H1 (cell line): ENCODE measurements around the gene PYGB. TPM values are rescaled to one million over a fixed set of nuclear protein-coding genes. Genes with fewer than 3 reads are reported as not detected.

Experiments used
- CTCF ChIA-PET: fragments of 300-600 bp; sonication (Branson Sonifier 250); formaldehyde crosslinking; loops from one replicate; lab custom pipeline; 2021; ENCODE audit not compliant: partially characterized antibody; lab: Charles Lee
- POLR2A ChIA-PET: fragments of 300-600 bp; sonication (Branson Sonifier 250); formaldehyde crosslinking; loops from one replicate; lab custom pipeline; 2021; ENCODE audit warnings: inconsistent platforms; ENCODE audit not compliant: partially characterized antibody; lab: Charles Lee
- DNase-seq, 2 experiments: peaks; one replicate each; pipeline versions ENCODE4 v3.0.0 to v3.0.0-alpha.2; 2010 to 2022; ENCODE audit warnings: low spot score in 2 of 2, low read depth in 1 of 2, mixed read lengths in 1 of 2
- FAIRE-seq: peaks from 2 replicates; lab custom pipeline; 2011; peaks lifted over from hg19 to GRCh38; lab: Jason Lieb, UNC
- H2AFZ ChIP-seq: 2 replicates; pipeline ENCODE4 v1.8.1; 2012; ENCODE audit warnings: low read length, inconsistent platforms
- H2AK5ac ChIP-seq: 2 replicates; pipeline ENCODE4 v1.6.1; 2013; ENCODE audit warnings: low read depth, low read length
- H2BK120ac ChIP-seq: replicated peaks from 2 replicates; pipeline ENCODE3; 2013; ENCODE audit warnings: low read depth, low read length, inconsistent platforms
- H2BK12ac ChIP-seq: 2 replicates; pipeline ENCODE4 v1.6.1; 2013; ENCODE audit warnings: low read depth, low read length
- H2BK15ac ChIP-seq: 2 replicates; pipeline ENCODE4 v1.6.1; 2013; ENCODE audit warnings: low read length
- H2BK20ac ChIP-seq: 2 replicates; pipeline ENCODE4 v1.6.1; 2013; ENCODE audit warnings: low read length
- H2BK5ac ChIP-seq: 2 replicates; pipeline ENCODE4 v1.6.1; 2013; ENCODE audit warnings: low read depth, low read length
- H3K14ac ChIP-seq: 2 replicates; pipeline ENCODE4 v1.6.1; 2013; ENCODE audit warnings: inconsistent platforms; ENCODE audit not compliant: insufficient read length
- H3K18ac ChIP-seq: 2 replicates; pipeline ENCODE4 v1.6.1; 2013; ENCODE audit warnings: low read length; ENCODE audit errors: extremely low read depth
- H3K23ac ChIP-seq: 2 replicates; pipeline ENCODE4 v1.6.1; 2013; ENCODE audit warnings: inconsistent platforms; ENCODE audit not compliant: insufficient read length
- H3K23me2 ChIP-seq: 2 replicates; pipeline ENCODE4 v1.6.1; 2013; ENCODE audit warnings: low read depth, low read length
- H3K27ac ChIP-seq: 2 replicates; pipeline ENCODE4 v1.6.1; 2011; ENCODE audit warnings: low read depth, low read length, inconsistent platforms
- H3K27me3 ChIP-seq, 4 experiments: replicated peaks in 1 of 4; 1 replicate in 1 of 4; 2 replicates in 3 of 4; pipeline versions ENCODE4 v1.6.1 to v1.8.1; 2011 to 2013; ENCODE audit warnings: low read length in 3 of 4, mild to moderate bottlenecking in 3 of 4, inconsistent platforms in 2 of 4, mixed read lengths in 2 of 4, moderate library complexity in 1 of 4; ENCODE audit not compliant: control insufficient read depth in 3 of 4, insufficient read depth in 3 of 4; ENCODE audit errors: extremely low read depth in 1 of 4
- H3K36me3 ChIP-seq, 4 experiments: 2 replicates each; pipeline versions ENCODE4 v1.6.1 to v1.8.1; 2011 to 2013; ENCODE audit warnings: mild to moderate bottlenecking in 4 of 4, low read length in 3 of 4, moderate library complexity in 2 of 4, control low read depth in 1 of 4, inconsistent platforms in 1 of 4; ENCODE audit not compliant: insufficient read depth in 4 of 4, control insufficient read depth in 2 of 4
- H3K4ac ChIP-seq: replicated peaks from 2 replicates; pipeline ENCODE3; 2013; ENCODE audit warnings: low read length, low read depth, mixed read lengths, inconsistent platforms; ENCODE audit not compliant: insufficient read length
- H3K4me1 ChIP-seq, 4 experiments: replicated peaks in 1 of 4; 1 replicate in 1 of 4; 2 replicates in 3 of 4; pipeline versions ENCODE4 v1.6.1 to v1.8.1; 2011 to 2013; ENCODE audit warnings: low read length in 3 of 4, inconsistent platforms in 2 of 4, mixed read lengths in 1 of 4; ENCODE audit not compliant: insufficient read depth in 4 of 4, control insufficient read depth in 3 of 4
- H3K4me2 ChIP-seq, 2 experiments: 2 replicates each; pipeline versions ENCODE4 v1.6.1 to v1.8.1; 2011 to 2013; ENCODE audit warnings: low read depth in 2 of 2, low read length in 2 of 2, control low read depth in 1 of 2, inconsistent platforms in 1 of 2, mild to moderate bottlenecking in 1 of 2; ENCODE audit not compliant: insufficient read depth in 1 of 2
- H3K4me3 ChIP-seq, 4 experiments: fragments of 200-600, 300-600 bp in 1 of 4; sonication (generic), shearing (Covaris generic), sonication (Bioruptor Twin) in 1 of 4; 2 replicates each; pipeline versions ENCODE4 v1.5.1 to v1.8.1; 2011 to 2016; ENCODE audit warnings: low read length in 4 of 4, low read depth in 3 of 4, control low read depth in 2 of 4, inconsistent platforms in 2 of 4, mild to moderate bottlenecking in 2 of 4, mixed read lengths in 1 of 4, moderate library complexity in 1 of 4; ENCODE audit not compliant: insufficient read depth in 2 of 4; ENCODE audit errors: extremely low read depth in 1 of 4
- H3K56ac ChIP-seq: replicated peaks from 2 replicates; pipeline ENCODE3; 2013; ENCODE audit warnings: low read depth, mild to moderate bottlenecking, mixed read lengths, low read length, inconsistent platforms; ENCODE audit not compliant: insufficient read length
- H3K79me1 ChIP-seq: 2 replicates; pipeline ENCODE4 v1.6.1; 2013; ENCODE audit warnings: low read depth, low read length, control low read depth
- H3K79me2 ChIP-seq, 2 experiments: 2 replicates each; pipeline versions ENCODE4 v1.6.1 to v1.8.1; 2012 to 2013; ENCODE audit warnings: low read length in 2 of 2, mild to moderate bottlenecking in 2 of 2, inconsistent platforms in 1 of 2; ENCODE audit not compliant: insufficient read depth in 2 of 2, control insufficient read depth in 1 of 2
- H3K9ac ChIP-seq, 4 experiments: replicated peaks in 1 of 4; 1 replicate in 1 of 4; 2 replicates in 3 of 4; pipeline versions ENCODE4 v1.6.1 to v1.8.1; 2011 to 2013; ENCODE audit warnings: low read depth in 3 of 4, low read length in 3 of 4, control low read depth in 2 of 4, mild to moderate bottlenecking in 2 of 4, moderate library complexity in 2 of 4, inconsistent platforms in 1 of 4; ENCODE audit errors: extremely low read depth in 1 of 4
- H3K9me3 ChIP-seq, 2 experiments: 2 replicates each; pipeline versions ENCODE4 v1.6.1 to v1.8.1; 2012 to 2013; ENCODE audit warnings: mild to moderate bottlenecking in 2 of 2, moderate library complexity in 2 of 2, control low read depth in 1 of 2, inconsistent platforms in 1 of 2, low read depth in 1 of 2, low read length in 1 of 2, mixed read lengths in 1 of 2; ENCODE audit not compliant: insufficient read depth in 2 of 2
- H4K20me1 ChIP-seq, 2 experiments: replicated peaks in 1 of 2; 2 replicates each; pipeline versions ENCODE3 to v1.8.1; 2011 to 2013; ENCODE audit warnings: inconsistent platforms in 2 of 2, low read length in 2 of 2, mild to moderate bottlenecking in 1 of 2; ENCODE audit not compliant: insufficient read depth in 2 of 2, control insufficient read depth in 1 of 2
- H4K5ac ChIP-seq: 2 replicates; pipeline ENCODE4 v1.6.1; 2013; ENCODE audit warnings: low read length, low read depth, mixed read lengths, inconsistent platforms; ENCODE audit not compliant: insufficient read length
- H4K8ac ChIP-seq: 2 replicates; pipeline ENCODE4 v1.8.0; 2013; ENCODE audit warnings: mild to moderate bottlenecking, moderate library complexity, low read length, inconsistent platforms; ENCODE audit not compliant: insufficient read depth; ENCODE audit errors: extremely low read depth
- H4K91ac ChIP-seq: replicated peaks from 2 replicates; pipeline ENCODE3; 2013; ENCODE audit warnings: low read length, mixed read lengths, inconsistent platforms; ENCODE audit not compliant: insufficient read length
- BCL11A ChIP-seq, 2 experiments: IDR thresholded peaks; one replicate each; pipeline ENCODE4 v1.6.1; 2011; ENCODE audit warnings: low read depth in 2 of 2, low read length in 2 of 2, mild to moderate bottlenecking in 2 of 2
- GABPA ChIP-seq: IDR thresholded peaks from 2 replicates; pipeline ENCODE4 v1.6.1; 2011; ENCODE audit warnings: mild to moderate bottlenecking, low read length, moderate library complexity, borderline replicate concordance; ENCODE audit not compliant: insufficient read depth
- KDM5A ChIP-seq: fragments of 200-600 bp; IDR thresholded peaks from 2 replicates; pipeline ENCODE4 v1.7.1; 2012; ENCODE audit warnings: mild to moderate bottlenecking, low read length, inconsistent platforms, mixed read lengths
- WGBS, 2 experiments: shearing (Covaris generic) in 1 of 2; methylation state at CpG; one replicate each; pipeline versions ENCODE4 v1.1.6 to v1.1.7; 2013 to 2015; ENCODE audit warnings: low lambda C conversion rate in 2 of 2, mixed read lengths in 2 of 2, inconsistent platforms in 1 of 2, low coverage in 1 of 2, missing lambda C conversion rate in 1 of 2; ENCODE audit not compliant: insufficient replicate concordance in 2 of 2, insufficient coverage in 1 of 2, insufficient read length in 1 of 2; ENCODE audit errors: extremely low coverage in 1 of 2, missing lambda C conversion rate in 1 of 2; 5-methylcytosine and 5-hydroxymethylcytosine counted together
- polyA plus RNA-seq, 7 experiments: library from polyadenylated mRNA; depleted of rRNA in 3 of 7; stranded (reverse) in 5 of 7; unstranded in 2 of 7; fragments of >200 nt in 5 of 7; fragments of 200-250 nt in 2 of 7; gene quantifications; 1 replicate in 5 of 7; 2 replicates in 1 of 7; 4 replicates in 1 of 7; pipeline versions ENCODE4 v1.2.1 to v1.2.3, GENCODE V29; 2011 to 2013; ENCODE audit warnings: missing spikeins in 2 of 7, mixed read lengths in 2 of 7
- total RNA-seq: library from RNA; stranded (reverse); fragmentation: NEBNext Ultra II Directional; extraction: Animal tissue kit (Norgen Biotek cat#: 25700); gene quantifications from 2 replicates; pipeline ENCODE4 v1.2.1, GENCODE V29; 2021

Gene PYGB
- total and polyA plus RNA-seq, 2 of the 8 experiments (the other 6 are each of a cell fraction or from before 2014, with no cell fraction given): 26.6 to 56.0 TPM

DNA sequence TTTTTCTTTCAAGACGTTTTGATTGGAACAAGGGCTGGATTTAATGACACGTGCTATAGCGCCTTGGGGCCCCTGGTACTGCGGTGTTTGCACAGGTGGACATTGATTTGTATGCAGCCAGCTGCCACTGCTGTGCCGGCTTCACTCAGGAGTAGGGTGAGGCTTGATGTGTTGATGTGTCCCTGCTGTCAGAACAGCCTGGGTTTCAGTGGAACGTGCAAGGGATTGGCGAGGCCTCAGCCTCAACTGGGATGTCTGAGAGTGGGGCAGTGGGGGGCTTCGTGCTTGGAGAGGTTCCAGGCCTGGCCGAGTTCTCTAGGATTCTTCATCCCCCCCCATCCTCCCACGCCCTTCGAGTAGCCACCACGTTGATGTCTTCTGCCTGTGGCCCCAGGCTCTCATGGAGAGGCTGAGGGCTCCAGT, 23.0 kb downstream of the PYGB start:
- DNase-seq (peak in 1 of 2 experiments; percentile 29), FAIRE-seq (no peak)
- no peaks in the 10 kb centered on the region for H3K27me3 ChIP-seq
- H3K27ac ChIP-seq: no peak overlapping the region
- H3K36me3 ChIP-seq: peaks cover 5 to 24% (median 15%) of the 10 kb centered on the region in 4 experiments; a peak in 7 of 8 replicates
- H3K4me1 ChIP-seq: no peaks in the 10 kb centered on the region; a peak in 2 of 7 replicates
- no peak overlapping the region for H2AK5ac ChIP-seq
- H3K9ac ChIP-seq: no peak overlapping the region
- no peak overlapping the region for H3K4me3 ChIP-seq
- POLR2A ChIA-PET: no interaction called here
- H2AFZ ChIP-seq: no peak overlapping the region
- 93% methylated on average over 12 of the region's 12 CpGs; no CpG with 5 or more reads in 1 of the 2 experiments for WGBS, 2 experiments
- peaks cover 4 to 5% of the 10 kb centered on the region in 2 experiments for H4K20me1 ChIP-seq
- no peak overlapping the region for H4K8ac ChIP-seq
- H2BK15ac ChIP-seq: no peak overlapping the region
- no peak overlapping the region for H3K56ac ChIP-seq
- no peaks in the 10 kb centered on the region for H3K79me2 ChIP-seq
- no peak overlapping the region for H4K5ac ChIP-seq
- H3K79me1 ChIP-seq: peaks cover 2% of the 10 kb centered on the region
- CTCF ChIA-PET: no interaction called here
- no peak overlapping the region for H2BK5ac ChIP-seq
- no peak overlapping the region for H2BK20ac ChIP-seq
- H4K91ac ChIP-seq: no peak overlapping the region
- no peaks in the 10 kb centered on the region for H3K9me3 ChIP-seq
- no peak overlapping the region for H3K4me2 ChIP-seq
- no peak for TF ChIP-seq GABPA
- TF ChIP-seq KDM5A: no peak
- no peak for TF ChIP-seq BCL11A (IDR thresholded peaks at IDR 0.05; ENCODE audit: low read depth in 2 of 2, low read length in 2 of 2)
- H3K18ac ChIP-seq: no peak overlapping the region
- H2BK12ac ChIP-seq: no peak overlapping the region
- H3K23me2 ChIP-seq: no peaks in the 10 kb centered on the region
- H3K4ac ChIP-seq: no peak overlapping the region
- H2BK120ac ChIP-seq: no peak overlapping the region
- H3K23ac ChIP-seq: no peak overlapping the region
- no peak overlapping the region for H3K14ac ChIP-seq
